ENCODE measurements around the gene MAN1C1. TPM values are rescaled to one million over a fixed set of nuclear protein-coding genes. Genes with fewer than 3 reads are reported as not detected.

MAN1C1 gene
- total and polyA plus RNA-seq, 2 donors from 2014 or later, result 31.7 to 65.5 TPM

- Histone ChIP-seq H3K36me3 (ENCODE audit: control insufficient read depth in 2 of 3, insufficient read depth in 3 of 3, low read length in 3 of 3) (peaks cover 0 to 2% (median 0%) of the 10 kb centered on the region in 3 donors), H3K9ac (ENCODE audit: low read length in 3 of 3) (peak overlapping the region in 1 of 3 donors; percentile 66), H3K27ac (ENCODE audit: low read depth in 2 of 2, low read length in 2 of 2) (peak overlapping the region; percentile 66 to 90), H3K9me3 (ENCODE audit: control insufficient read depth in 2 of 3, insufficient read depth in 1 of 3, low read length in 3 of 3) (no peaks in the 10 kb centered on the region), H3K27me3 (ENCODE audit: control insufficient read depth, insufficient read depth, low read length) (no peaks in the 10 kb centered on the region), H3K4me3 (ENCODE audit: low read length in 3 of 3) (no peak overlapping the region), H3K4me1 (ENCODE audit: control insufficient read depth in 2 of 3, insufficient read depth in 2 of 3, low read depth in 1 of 3, low read length in 3 of 3) (peaks cover 14 to 63% (median 43%) of the 10 kb centered on the region in 3 donors)
- intact Hi-C loops (cut with DNase I), result no loop called here
- no peak for DNase-seq
- no peak for FAIRE-seq
- TF ChIP-seq, protein P1, sequence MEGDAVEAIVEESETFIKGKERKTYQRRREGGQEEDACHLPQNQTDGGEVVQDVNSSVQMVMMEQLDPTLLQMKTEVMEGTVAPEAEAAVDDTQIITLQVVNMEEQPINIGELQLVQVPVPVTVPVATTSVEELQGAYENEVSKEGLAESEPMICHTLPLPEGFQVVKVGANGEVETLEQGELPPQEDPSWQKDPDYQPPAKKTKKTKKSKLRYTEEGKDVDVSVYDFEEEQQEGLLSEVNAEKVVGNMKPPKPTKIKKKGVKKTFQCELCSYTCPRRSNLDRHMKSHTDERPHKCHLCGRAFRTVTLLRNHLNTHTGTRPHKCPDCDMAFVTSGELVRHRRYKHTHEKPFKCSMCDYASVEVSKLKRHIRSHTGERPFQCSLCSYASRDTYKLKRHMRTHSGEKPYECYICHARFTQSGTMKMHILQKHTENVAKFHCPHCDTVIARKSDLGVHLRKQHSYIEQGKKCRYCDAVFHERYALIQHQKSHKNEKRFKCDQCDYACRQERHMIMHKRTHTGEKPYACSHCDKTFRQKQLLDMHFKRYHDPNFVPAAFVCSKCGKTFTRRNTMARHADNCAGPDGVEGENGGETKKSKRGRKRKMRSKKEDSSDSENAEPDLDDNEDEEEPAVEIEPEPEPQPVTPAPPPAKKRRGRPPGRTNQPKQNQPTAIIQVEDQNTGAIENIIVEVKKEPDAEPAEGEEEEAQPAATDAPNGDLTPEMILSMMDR (IDR thresholded peaks at IDR 0.05; ENCODE audit: borderline replicate concordance, extremely low read depth, insufficient read depth), result no peak
These were observed 155.6 kb downstream of the MAN1C1 start for GRCh38 chr1:25772164-25772563.

GRCh38 chr1:25772692-25773245 lies 156.2 kb downstream of the MAN1C1 start:
- H3K36me3 ChIP-seq (ENCODE audit: control insufficient read depth in 2 of 3, insufficient read depth in 3 of 3, low read length in 3 of 3), result no peaks in the 10 kb centered on the region
- intact Hi-C loops (cut with DNase I), result no loop called here
- H3K9ac ChIP-seq (ENCODE audit: low read length in 3 of 3), result peak overlapping the region in 1 of 3 donors; percentile 42
- H3K4me3 ChIP-seq (ENCODE audit: low read length in 3 of 3), result no peak overlapping the region
- no peaks in the 10 kb centered on the region for H3K9me3 ChIP-seq (ENCODE audit: control insufficient read depth in 2 of 3, insufficient read depth in 1 of 3, low read length in 3 of 3)
- peak overlapping the region; percentile 66 to 90 for H3K27ac ChIP-seq (ENCODE audit: low read depth in 2 of 2, low read length in 2 of 2)
- FAIRE-seq (no peak), DNase-seq (no peak)
- no peaks in the 10 kb centered on the region for H3K27me3 ChIP-seq (ENCODE audit: control insufficient read depth, insufficient read depth, low read length)
- H3K4me1 ChIP-seq (ENCODE audit: control insufficient read depth in 2 of 3, insufficient read depth in 2 of 3, low read depth in 1 of 3, low read length in 3 of 3), result peaks cover 14 to 60% (median 43%) of the 10 kb centered on the region in 3 donors
- TF ChIP-seq, protein P1 (IDR thresholded peaks at IDR 0.05; ENCODE audit: borderline replicate concordance, extremely low read depth, insufficient read depth), result no peak

DNA sequence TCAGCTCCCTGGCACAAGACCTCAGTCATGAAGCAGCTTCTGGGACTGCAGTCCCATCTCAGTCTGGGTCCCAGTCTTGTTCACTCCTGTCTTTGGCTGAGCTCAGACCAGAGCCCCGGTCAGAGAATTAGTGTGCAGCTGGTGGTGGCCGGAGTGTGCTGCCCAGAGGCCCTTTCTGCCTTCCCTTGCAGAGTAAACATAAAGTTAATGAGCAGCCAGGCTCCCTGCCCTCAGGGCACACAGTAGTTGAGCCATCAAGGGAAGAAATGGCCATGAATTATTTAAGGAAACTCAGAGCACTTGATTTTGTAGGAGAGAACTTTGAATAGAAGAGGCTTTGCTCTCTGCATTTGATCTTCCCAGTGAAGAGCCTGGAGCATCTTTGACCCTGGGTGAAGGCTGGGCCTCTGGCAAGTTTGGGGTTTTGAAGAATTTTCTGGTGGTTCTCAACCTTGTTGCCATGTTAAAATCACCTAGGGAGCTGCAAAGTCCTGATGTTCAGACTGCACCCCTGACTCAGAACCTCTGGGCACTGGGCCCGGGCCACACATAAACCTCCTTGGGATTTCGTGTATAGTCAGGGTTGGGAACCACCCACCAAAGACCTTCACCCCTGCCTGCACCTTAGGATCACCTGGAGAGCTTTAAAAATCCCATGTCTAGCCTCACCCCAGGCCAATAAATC lies 157.0 kb downstream of the MAN1C1 start:
- TF ChIP-seq, protein P1 (IDR thresholded peaks at IDR 0.05; ENCODE audit: borderline replicate concordance, extremely low read depth, insufficient read depth), result no peak
- H3K4me1 ChIP-seq (ENCODE audit: control insufficient read depth in 2 of 3, insufficient read depth in 2 of 3, low read depth in 1 of 3, low read length in 3 of 3), result peaks cover 13 to 60% (median 43%) of the 10 kb centered on the region in 3 donors
- peak overlapping the region; percentile 66 to 90 for H3K27ac ChIP-seq (ENCODE audit: low read depth in 2 of 2, low read length in 2 of 2)
- DNase-seq, result peak; percentile 86 to 92 (median 90)
- no peaks in the 10 kb centered on the region for H3K9me3 ChIP-seq (ENCODE audit: control insufficient read depth in 2 of 3, insufficient read depth in 1 of 3, low read length in 3 of 3)
- no peaks in the 10 kb centered on the region for H3K36me3 ChIP-seq (ENCODE audit: control insufficient read depth in 2 of 3, insufficient read depth in 3 of 3, low read length in 3 of 3)
- no peak overlapping the region for H3K4me3 ChIP-seq (ENCODE audit: low read length in 3 of 3)
- FAIRE-seq, result peak; percentile 66
- intact Hi-C loops (cut with DNase I), result no loop called here
- H3K9ac ChIP-seq (ENCODE audit: low read length in 3 of 3), result peak overlapping the region in 1 of 3 donors; percentile 28
- H3K27me3 ChIP-seq (ENCODE audit: control insufficient read depth, insufficient read depth, low read length), result no peaks in the 10 kb centered on the region

All from kidney (tissue), 14 donors.